ENCODE data around the gene TMEM250. TPM values are rescaled to one million over a fixed set of nuclear protein-coding genes. Genes with fewer than 3 reads are reported as not detected.

Gene TMEM250
- total and polyA plus RNA-seq, 4 donors: 6.7 to 19.5 (median 17.2) TPM

DNA sequence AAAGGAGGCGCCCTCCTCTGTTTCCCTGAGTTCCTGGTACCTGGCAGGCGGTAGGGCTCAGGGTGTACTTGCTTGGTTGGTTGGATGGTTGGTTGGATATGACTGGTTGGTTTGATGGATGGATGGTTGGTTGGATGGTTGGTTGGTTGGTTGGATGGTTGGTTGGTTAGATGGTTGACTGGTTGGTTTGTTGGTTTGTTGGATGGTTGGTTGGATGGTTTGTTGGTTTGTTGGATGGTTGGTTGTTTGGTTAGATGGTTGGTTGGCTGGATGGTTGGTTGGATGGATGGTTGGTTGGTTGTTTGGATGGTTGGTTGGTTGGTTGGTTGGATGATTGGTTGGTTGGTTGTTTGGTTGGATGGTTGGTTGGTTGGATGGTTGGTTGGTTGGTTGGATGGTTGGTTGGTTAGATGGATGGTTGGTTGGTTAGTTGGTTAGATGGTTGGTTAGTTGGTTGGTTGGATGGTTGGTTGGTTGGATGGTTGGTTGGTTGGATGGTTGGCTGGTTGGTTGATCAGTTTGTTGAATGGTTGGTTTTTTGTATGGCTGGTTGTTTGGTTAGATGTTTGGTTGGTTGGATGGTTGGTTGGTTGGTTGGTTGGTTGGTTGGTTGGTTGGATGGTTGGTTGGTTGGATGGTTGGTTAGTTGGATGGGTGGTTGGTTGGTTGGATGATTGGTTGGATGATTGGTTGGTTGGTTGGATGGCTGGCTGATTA is 6.5 kb upstream of the TMEM250 start:
- Histone ChIP-seq H3K9ac (ENCODE audit: low read depth in 1 of 2, low read length in 2 of 2) (no peak overlapping the region), H3K27me3 (ENCODE audit: control insufficient read depth in 4 of 4, insufficient read depth in 4 of 4, low read length in 3 of 4) (no peaks in the 10 kb centered on the region), H3K36me3 (ENCODE audit: control insufficient read depth in 4 of 4, insufficient read depth in 3 of 4, low read depth in 1 of 4, low read length in 3 of 4) (no peaks in the 10 kb centered on the region), H3K9me3 (ENCODE audit: control insufficient read depth in 4 of 4, low read length in 3 of 4) (no peaks in the 10 kb centered on the region), H3K4me3 (ENCODE audit: low read depth in 1 of 3, low read length in 3 of 3) (no peak overlapping the region), H3K4me1 (ENCODE audit: control insufficient read depth in 4 of 4, insufficient read depth in 4 of 4, low read length in 3 of 4) (peaks cover 3 to 16% (median 9%) of the 10 kb centered on the region in 4 donors), H3K27ac (ENCODE audit: low read depth in 1 of 2, low read length in 2 of 2) (no peak overlapping the region)
- no peak for DNase-seq (ENCODE audit: low spot score)
- WGBS: 87% methylated on average over 2 of the region's 2 CpGs
- TF ChIP-seq NR2F2 (IDR thresholded peaks at IDR 0.05) (no peak), JUND (IDR thresholded peaks at IDR 0.05) (no peak), TAF1 (conservative IDR thresholded peaks at IDR 0.05) (no peak)

DNA sequence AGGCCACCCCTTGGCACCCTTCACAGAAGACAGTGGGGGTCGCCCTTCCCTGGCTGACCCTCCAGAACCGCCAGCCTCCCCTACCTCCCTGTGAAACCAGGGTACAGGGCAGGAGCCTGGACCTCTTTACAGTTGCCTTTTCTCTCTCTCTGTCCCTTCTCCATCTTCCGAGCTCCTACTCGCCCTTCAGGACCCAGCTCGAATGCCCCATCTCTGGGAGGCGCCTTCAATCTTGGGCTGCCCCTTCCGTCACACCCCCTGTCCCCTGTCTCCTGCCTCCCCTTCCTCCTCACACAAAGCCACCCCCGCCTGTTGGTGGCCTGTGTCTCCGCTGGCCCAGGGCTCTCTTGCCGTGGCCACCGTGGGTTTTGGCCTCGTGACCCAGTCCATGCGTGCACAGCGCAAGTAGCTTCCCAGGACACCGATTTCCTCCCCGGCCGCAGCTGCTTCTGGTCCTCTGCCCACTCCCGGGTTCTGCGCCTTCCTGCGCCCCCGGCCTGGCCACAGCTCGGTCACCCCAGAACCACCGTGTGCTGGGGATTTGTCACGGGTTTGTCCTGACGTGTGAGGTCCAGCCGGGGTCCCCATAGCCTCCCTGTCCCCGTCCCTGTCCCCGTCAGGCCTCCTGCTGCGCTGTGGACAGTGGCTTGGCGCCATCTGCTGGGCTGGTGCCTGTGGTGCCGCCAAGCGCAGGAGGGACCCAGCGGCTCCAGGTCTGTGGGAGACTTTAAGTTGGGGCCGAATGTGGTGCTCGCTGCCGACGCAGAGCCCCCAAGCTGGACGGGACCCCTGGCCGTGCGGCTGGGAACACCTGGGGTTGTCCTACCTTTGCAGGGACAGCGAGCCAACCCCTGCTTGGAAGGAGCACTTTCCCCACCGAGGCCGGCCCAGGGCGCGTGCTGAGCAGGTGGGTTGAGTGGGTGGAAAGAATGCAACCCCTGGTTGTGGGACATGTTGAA is 4.0 kb upstream of the TMEM250 start:
- TF ChIP-seq, protein P1, sequence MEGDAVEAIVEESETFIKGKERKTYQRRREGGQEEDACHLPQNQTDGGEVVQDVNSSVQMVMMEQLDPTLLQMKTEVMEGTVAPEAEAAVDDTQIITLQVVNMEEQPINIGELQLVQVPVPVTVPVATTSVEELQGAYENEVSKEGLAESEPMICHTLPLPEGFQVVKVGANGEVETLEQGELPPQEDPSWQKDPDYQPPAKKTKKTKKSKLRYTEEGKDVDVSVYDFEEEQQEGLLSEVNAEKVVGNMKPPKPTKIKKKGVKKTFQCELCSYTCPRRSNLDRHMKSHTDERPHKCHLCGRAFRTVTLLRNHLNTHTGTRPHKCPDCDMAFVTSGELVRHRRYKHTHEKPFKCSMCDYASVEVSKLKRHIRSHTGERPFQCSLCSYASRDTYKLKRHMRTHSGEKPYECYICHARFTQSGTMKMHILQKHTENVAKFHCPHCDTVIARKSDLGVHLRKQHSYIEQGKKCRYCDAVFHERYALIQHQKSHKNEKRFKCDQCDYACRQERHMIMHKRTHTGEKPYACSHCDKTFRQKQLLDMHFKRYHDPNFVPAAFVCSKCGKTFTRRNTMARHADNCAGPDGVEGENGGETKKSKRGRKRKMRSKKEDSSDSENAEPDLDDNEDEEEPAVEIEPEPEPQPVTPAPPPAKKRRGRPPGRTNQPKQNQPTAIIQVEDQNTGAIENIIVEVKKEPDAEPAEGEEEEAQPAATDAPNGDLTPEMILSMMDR (IDR thresholded peaks at IDR 0.05; ENCODE audit: low read depth, low read length, missing input control): peak; percentile 97
- no peak for TF ChIP-seq YY1 (IDR thresholded peaks at IDR 0.05)
- TF ChIP-seq RAD21 (IDR thresholded peaks at IDR 0.05): peak; percentile 98 to 100
- peaks cover 3 to 28% (median 18%) of the 10 kb centered on the region in 4 donors for H3K4me1 ChIP-seq (ENCODE audit: control insufficient read depth in 4 of 4, insufficient read depth in 4 of 4, low read length in 3 of 4)
- no peaks in the 10 kb centered on the region for H3K27me3 ChIP-seq (ENCODE audit: control insufficient read depth in 4 of 4, insufficient read depth in 4 of 4, low read length in 3 of 4)
- H3K4me3 ChIP-seq (ENCODE audit: low read depth in 1 of 3, low read length in 3 of 3): no peak overlapping the region
- whole genome bisulfite sequencing: 27% methylated on average over 45 of the region's 45 CpGs
- H3K27ac ChIP-seq (ENCODE audit: low read depth in 1 of 2, low read length in 2 of 2): no peak overlapping the region
- no peaks in the 10 kb centered on the region for H3K36me3 ChIP-seq (ENCODE audit: control insufficient read depth in 4 of 4, insufficient read depth in 3 of 4, low read depth in 1 of 4, low read length in 3 of 4)
- peak; percentile 84 for DNase-seq (ENCODE audit: low spot score)
- H3K9me3 ChIP-seq (ENCODE audit: control insufficient read depth in 4 of 4, low read length in 3 of 4): no peaks in the 10 kb centered on the region
- H3K9ac ChIP-seq (ENCODE audit: low read depth in 1 of 2, low read length in 2 of 2): no peak overlapping the region

- Histone ChIP-seq H3K4me3 (ENCODE audit: low read depth in 1 of 3, low read length in 3 of 3) (no peak overlapping the region), H3K9ac (ENCODE audit: low read depth in 1 of 2, low read length in 2 of 2) (no peak overlapping the region), H3K36me3 (ENCODE audit: control insufficient read depth in 4 of 4, insufficient read depth in 3 of 4, low read depth in 1 of 4, low read length in 3 of 4) (no peaks in the 10 kb centered on the region), H3K27me3 (ENCODE audit: control insufficient read depth in 4 of 4, insufficient read depth in 4 of 4, low read length in 3 of 4) (no peaks in the 10 kb centered on the region), H3K9me3 (ENCODE audit: control insufficient read depth in 4 of 4, low read length in 3 of 4) (no peaks in the 10 kb centered on the region), H3K27ac (ENCODE audit: low read depth in 1 of 2, low read length in 2 of 2) (no peak overlapping the region), H3K4me1 (ENCODE audit: control insufficient read depth in 4 of 4, insufficient read depth in 4 of 4, low read length in 3 of 4) (peaks cover 10 to 37% (median 27%) of the 10 kb centered on the region in 4 donors)
- DNase-seq (ENCODE audit: low spot score): no peak
- 85% methylated on average over 9 of the region's 9 CpGs for WGBS
- no peak for TF ChIP-seq REST (IDR thresholded peaks at IDR 0.05)
- TF ChIP-seq EGR1 (IDR thresholded peaks at IDR 0.05; ENCODE audit: low read depth in 2 of 2): no peak
- TF ChIP-seq HNF4G (IDR thresholded peaks at IDR 0.05): no peak
- TF ChIP-seq FOXA1 (IDR thresholded peaks at IDR 0.05): no peak
- no peak for TF ChIP-seq SP1 (IDR thresholded peaks at IDR 0.05)
- TF ChIP-seq, protein P2, sequence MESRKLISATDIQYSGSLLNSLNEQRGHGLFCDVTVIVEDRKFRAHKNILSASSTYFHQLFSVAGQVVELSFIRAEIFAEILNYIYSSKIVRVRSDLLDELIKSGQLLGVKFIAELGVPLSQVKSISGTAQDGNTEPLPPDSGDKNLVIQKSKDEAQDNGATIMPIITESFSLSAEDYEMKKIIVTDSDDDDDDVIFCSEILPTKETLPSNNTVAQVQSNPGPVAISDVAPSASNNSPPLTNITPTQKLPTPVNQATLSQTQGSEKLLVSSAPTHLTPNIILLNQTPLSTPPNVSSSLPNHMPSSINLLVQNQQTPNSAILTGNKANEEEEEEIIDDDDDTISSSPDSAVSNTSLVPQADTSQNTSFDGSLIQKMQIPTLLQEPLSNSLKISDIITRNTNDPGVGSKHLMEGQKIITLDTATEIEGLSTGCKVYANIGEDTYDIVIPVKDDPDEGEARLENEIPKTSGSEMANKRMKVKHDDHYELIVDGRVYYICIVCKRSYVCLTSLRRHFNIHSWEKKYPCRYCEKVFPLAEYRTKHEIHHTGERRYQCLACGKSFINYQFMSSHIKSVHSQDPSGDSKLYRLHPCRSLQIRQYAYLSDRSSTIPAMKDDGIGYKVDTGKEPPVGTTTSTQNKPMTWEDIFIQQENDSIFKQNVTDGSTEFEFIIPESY (IDR thresholded peaks at IDR 0.05): no peak
- TF ChIP-seq, protein P3, sequence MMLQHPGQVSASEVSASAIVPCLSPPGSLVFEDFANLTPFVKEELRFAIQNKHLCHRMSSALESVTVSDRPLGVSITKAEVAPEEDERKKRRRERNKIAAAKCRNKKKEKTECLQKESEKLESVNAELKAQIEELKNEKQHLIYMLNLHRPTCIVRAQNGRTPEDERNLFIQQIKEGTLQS (IDR thresholded peaks at IDR 0.05): no peak
- no peak for TF ChIP-seq YY1 (IDR thresholded peaks at IDR 0.05)
- TF ChIP-seq FOXA2 (IDR thresholded peaks at IDR 0.05): no peak
- TF ChIP-seq, protein P1 (IDR thresholded peaks at IDR 0.05; ENCODE audit: low read depth, low read length, missing input control): no peak
- no peak for TF ChIP-seq JUND (IDR thresholded peaks at IDR 0.05)
- TF ChIP-seq HNF4A (conservative IDR thresholded peaks at IDR 0.05): no peak
Measured at GRCh38 chr9:136121801-136122200, 3.1 kb upstream of the TMEM250 start.

Data from liver (tissue), 9 donors.